Measurements from ENCODE around the gene PRR5L.
"Not testable (repeated sequence)": the region's sequence is repeated elsewhere in the genome, so short reads cannot be mapped to it uniquely, and the experiment has no call there.

The PRR5L gene

GRCh38 chr11:36281850-36282249 lies 14.2 kb upstream of the PRR5L start:
- DNase-seq (ENCODE audit: low read depth), result no peak

GRCh38 chr11:36282926-36283325 lies 13.2 kb upstream of the PRR5L start:
- DNase-seq (ENCODE audit: low read depth), result no peak

GRCh38 chr11:36288442-36289225 lies 7.5 kb upstream of the PRR5L start:
- no peak for DNase-seq (ENCODE audit: low read depth)

GRCh38 chr11:36289226-36289852 lies 6.7 kb upstream of the PRR5L start, which contains the start of gene COMMD9:
COMMD9 (minus strand) TSS chr11:36289424; CDS start chr11:36289412, 12 bp downstream.
- peak; percentile 88 for DNase-seq (ENCODE audit: low read depth)

- no peak for DNase-seq (ENCODE audit: low read depth)
Observed at GRCh38 chr11:36292311-36292722, 3.8 kb upstream of the PRR5L start.

- DNase-seq (ENCODE audit: low read depth), result no peak
Observed at GRCh38 chr11:36296884-36297543, 926 bp downstream of the PRR5L start.

- DNase-seq (ENCODE audit: low read depth), result no peak
Observed at GRCh38 chr11:36300650-36301049, 4.6 kb downstream of the PRR5L start.

GRCh38 chr11:36304351-36304750 lies 8.3 kb downstream of the PRR5L start:
- no peak for DNase-seq (ENCODE audit: low read depth)

GRCh38 chr11:36305047-36305446 lies 9.0 kb downstream of the PRR5L start:
- DNase-seq (ENCODE audit: low read depth), result no peak

GRCh38 chr11:36306888-36307287 lies 10.8 kb downstream of the PRR5L start:
- DNase-seq (ENCODE audit: low read depth), result no peak

GRCh38 chr11:36308577-36308976 lies 12.5 kb downstream of the PRR5L start:
- DNase-seq (ENCODE audit: low read depth), result no peak

- no peak for DNase-seq (ENCODE audit: low read depth)
Observed at GRCh38 chr11:36309779-36310178, 13.7 kb downstream of the PRR5L start.

GRCh38 chr11:36311926-36312595 lies 16.0 kb downstream of the PRR5L start:
- no peak for DNase-seq (ENCODE audit: low read depth)

- no peak for DNase-seq (ENCODE audit: low read depth)
Observed at GRCh38 chr11:36312611-36313472, 16.8 kb downstream of the PRR5L start.

GRCh38 chr11:36313750-36314433 lies 17.8 kb downstream of the PRR5L start:
- no peak for DNase-seq (ENCODE audit: low read depth)

GRCh38 chr11:36314434-36314767 lies 18.3 kb downstream of the PRR5L start:
- DNase-seq (ENCODE audit: low read depth), result no peak

- no peak for DNase-seq (ENCODE audit: low read depth)
Observed at GRCh38 chr11:36316049-36316448, 20.0 kb downstream of the PRR5L start.

GRCh38 chr11:36317992-36318391 lies 21.9 kb downstream of the PRR5L start:
- DNase-seq (ENCODE audit: low read depth), result no peak

GRCh38 chr11:36324956-36325355 lies 28.9 kb downstream of the PRR5L start:
- DNase-seq (ENCODE audit: low read depth), result not testable (repeated sequence)

GRCh38 chr11:36325403-36325802 lies 29.3 kb downstream of the PRR5L start:
- not testable (repeated sequence) for DNase-seq (ENCODE audit: low read depth)
